ELR (cell line): ENCODE results near the gene UBA6.
A peak's percentile ranks its signal among the peaks of the same experiment; 100 is the strongest.
"Not testable (repeated sequence)": the region's sequence is repeated elsewhere in the genome, so short reads cannot be mapped to it uniquely, and the experiment has no call there.

Experiments
- DNase-seq: peaks from one replicate; pipeline ENCODE4 v3.0.0-alpha.2; 2015; ENCODE audit warnings: low read depth

UBA6 gene

GRCh38 chr4:67713529-67714247 lies 12.7 kb upstream of the UBA6 start:
- peak; percentile 74 for DNase-seq

DNA sequence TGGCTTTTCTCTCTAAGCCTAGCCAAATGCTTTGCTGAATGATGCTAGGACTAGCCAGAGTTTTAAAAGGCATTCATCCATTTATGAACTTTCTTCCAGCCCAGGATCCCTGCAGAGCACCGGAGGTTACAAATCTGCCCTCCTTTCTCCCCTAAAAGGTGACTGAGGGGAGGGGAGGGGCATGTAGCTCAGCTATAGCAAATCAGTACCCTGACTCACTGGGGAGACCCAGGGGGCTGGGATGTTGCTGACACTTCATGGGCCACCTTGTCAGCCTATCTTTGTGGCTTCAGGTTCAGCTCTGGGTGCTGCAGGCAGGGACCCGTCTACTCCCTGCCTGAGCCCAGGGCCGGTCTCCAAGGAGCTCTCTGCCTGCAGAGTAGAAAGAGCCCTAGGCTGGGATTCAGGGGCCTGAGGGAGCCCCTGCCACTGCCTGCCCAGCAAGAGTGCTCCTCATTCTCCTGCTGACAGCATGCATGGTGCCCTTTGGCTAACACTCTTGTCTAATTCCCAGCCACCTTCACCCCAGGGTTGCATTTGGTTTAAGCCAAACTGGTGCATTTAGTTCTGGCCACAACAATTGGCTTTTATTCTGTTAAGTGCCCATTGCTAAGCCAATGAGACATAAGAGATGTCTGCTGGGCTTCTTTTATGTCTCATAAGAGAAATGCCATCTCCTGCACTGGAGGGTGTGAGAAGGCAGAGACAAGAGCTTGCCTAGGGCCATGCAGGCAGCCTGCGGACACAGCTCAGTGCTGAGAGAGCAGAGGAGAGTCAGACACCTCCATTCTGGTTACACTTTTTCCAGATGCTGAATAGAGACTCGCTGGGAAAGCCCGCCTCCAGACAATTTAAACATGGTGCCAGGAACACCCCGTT lies 11.9 kb upstream of the UBA6 start:
- DNase-seq = no peak

DNA sequence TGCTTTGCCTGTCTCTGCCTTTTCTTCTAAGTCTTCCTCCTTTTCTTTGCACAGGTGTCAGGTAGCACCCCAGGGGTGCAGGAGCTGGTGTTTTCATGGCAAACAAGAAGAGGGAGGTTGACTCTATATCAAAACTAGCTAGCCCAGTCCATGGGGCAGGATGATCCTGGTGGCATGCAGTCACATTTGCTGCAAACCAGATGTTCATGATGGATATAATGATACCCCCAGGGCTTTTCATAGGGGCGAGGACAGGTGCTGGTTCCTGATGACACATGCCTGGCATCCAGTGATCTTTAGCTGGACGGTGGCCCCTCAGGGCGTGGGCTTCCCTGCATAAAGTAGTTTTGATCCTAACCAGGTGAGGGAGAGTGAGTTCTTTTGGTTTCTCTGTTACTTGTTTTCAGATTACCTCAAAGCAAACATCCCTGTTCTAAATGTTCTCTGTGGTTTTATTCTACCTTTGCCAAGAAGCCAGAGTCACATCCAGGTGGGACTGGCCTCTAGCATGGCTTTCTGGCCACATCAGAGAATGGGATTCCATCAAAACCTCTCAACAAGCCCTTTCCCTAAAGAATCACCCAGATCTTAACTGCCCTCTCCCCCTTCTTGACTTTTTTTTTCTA lies 11.2 kb upstream of the UBA6 start:
- DNase-seq = no peak

DNA sequence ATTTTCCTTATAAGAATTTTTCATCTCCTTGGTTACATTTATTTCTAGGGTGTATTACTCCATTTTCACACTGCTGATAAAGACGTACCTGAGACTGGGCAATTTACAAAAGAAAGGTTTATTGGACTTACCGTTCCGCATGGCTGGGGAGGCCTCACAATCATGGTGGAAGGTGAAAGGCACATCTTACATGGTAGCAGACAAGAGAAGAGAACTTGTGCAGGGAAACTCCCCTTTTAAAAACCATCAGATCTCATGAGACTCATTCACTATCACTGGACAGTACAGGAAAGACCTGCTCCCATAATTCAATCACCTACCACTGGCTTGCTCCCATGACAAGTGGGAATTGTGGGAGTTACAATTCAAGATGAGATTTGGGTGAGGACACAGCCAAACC lies 5.7 kb upstream of the UBA6 start:
- not testable (repeated sequence) for DNase-seq

GRCh38 chr4:67704843-67705242 lies 3.9 kb upstream of the UBA6 start:
- no peak for DNase-seq

DNA sequence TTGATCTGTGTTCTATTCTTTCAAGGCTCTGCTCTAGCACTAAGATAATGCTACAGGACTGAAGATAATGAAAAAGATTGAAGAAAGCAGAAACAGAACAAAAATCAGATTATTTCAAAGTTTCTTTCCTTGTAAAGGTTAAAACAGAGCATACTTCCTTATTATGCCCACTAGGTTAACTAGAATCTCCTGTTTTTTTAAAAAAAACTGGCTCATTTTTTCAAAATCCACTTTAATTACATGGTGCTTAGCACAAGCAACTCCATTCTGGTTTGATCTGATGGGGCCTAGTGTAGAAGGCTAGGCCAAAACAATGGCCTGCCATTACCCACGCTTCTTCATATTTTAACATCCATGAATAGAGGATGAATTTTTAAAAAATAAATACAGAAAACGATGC lies 1.2 kb upstream of the UBA6 start:
- no peak for DNase-seq

GRCh38 chr4:67701517-67701850 lies 529 bp upstream of the UBA6 start:
- DNase-seq = peak; percentile 48

GRCh38 chr4:67700116-67700737 lies 728 bp downstream of the UBA6 start:
- DNase-seq = no peak

GRCh38 chr4:67699603-67700002 lies 1.4 kb downstream of the UBA6 start:
- DNase-seq = no peak

DNA sequence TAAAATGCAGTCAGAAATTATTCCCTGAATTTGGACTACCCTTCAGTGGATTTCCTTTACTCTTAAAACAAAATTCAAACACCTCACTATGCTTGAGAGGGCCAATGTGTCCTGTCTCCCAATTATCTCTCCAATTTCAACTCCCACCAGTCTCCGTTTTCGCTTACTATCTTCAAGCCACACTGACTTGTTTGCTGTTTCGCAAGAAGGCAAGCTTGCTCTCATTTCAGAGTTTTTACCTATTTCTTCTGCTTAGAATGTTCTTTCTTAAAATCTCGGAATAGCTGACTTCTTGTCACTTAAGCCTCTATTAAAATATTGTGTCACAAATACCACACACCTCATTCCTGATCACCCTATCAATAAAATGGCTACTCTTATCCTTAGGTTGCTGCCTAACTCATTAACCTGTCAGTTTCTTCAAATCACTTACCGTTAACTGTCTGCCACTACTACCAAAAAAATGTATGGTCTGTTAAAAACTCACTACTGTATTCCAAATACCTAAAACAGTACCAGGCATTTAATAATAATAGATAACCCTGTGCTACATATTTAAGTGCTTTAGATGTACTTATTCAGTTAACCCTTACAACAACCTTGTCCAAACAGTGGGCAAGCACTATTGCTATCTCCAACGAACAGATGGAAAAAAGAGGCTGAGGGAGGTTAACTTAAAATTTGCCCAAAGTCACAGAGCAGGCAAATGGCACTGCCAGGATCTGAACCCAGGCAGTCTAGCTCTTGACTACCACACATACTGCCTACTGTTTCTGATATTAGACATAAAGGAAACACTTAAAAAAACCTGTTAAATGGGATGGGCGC lies 2.9 kb downstream of the UBA6 start:
- no peak for DNase-seq

- no peak for DNase-seq
These were observed 4.9 kb downstream of the UBA6 start for GRCh38 chr4:67696061-67696460.

GRCh38 chr4:67694662-67695061 lies 6.3 kb downstream of the UBA6 start:
- DNase-seq = no peak

- DNase-seq = no peak
These were observed 9.6 kb downstream of the UBA6 start for GRCh38 chr4:67691328-67691727.

- DNase-seq = peak; percentile 60
These were observed 13.3 kb downstream of the UBA6 start for GRCh38 chr4:67687636-67688035.

- no peak for DNase-seq
These were observed 15.5 kb downstream of the UBA6 start for GRCh38 chr4:67685532-67685859.

DNA sequence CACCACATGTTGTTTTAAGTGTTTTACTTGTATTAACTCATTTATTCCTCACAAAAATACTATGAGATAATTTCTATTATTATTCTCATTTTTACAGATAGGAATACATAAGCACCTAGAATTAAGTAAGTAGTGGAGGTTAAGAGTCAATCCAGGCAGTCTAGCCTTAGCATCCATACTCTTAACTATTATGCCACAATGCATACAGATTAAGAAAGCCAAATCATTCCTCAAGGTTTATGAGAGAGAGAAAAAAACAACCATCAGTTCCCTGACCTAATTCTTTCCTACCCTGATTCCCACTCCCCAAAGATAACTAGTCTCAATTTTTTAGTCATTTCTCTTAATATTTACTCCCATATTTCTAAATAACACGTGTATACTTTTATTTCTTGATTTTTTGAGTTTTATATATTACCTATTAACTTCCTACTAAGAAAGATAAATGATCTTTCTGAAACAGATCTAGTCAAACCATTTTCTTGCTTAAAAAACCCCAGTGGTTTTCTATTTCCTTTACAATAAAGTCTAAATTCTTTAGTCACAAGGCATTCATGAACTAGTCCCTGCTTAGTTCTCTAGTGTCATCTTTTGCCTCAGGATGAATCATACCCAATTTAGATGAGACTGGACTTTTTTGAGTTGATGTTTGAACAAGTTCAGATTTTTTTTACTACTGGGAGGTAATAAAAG lies 16.0 kb downstream of the UBA6 start:
- DNase-seq = peak; percentile 78

- DNase-seq = no peak
These were observed 18.7 kb downstream of the UBA6 start for GRCh38 chr4:67682266-67682665.

GRCh38 chr4:67680581-67681222 lies 20.3 kb downstream of the UBA6 start:
- peak; percentile 67 for DNase-seq

GRCh38 chr4:67678612-67679011 lies 22.3 kb downstream of the UBA6 start:
- no peak for DNase-seq

GRCh38 chr4:67674098-67674497 lies 26.9 kb downstream of the UBA6 start:
- DNase-seq = peak; percentile 15

- DNase-seq = no peak
These were observed 32.6 kb downstream of the UBA6 start for GRCh38 chr4:67668315-67668714.
